SIG-M5 treated with dmso at 0.1 percent for 504 hours (cell line): ENCODE results near the gene KSR1.
"Not testable (repeated sequence)": the region's sequence is repeated elsewhere in the genome, so short reads cannot be mapped to it uniquely, and the experiment has no call there.

Experiments
- DNase-seq: peaks from one replicate; lab custom pipeline; 2025; ENCODE audit not compliant: unreplicated experiment; lab: John Stamatoyannopoulos, UW

The KSR1 gene

GRCh38 chr17:27425991-27426390, 30.3 kb upstream of the KSR1 start:
- no peak for DNase-seq

GRCh38 chr17:27426471-27426870, 29.8 kb upstream of the KSR1 start:
- not testable (repeated sequence) for DNase-seq

GRCh38 chr17:27427166-27427862, 28.9 kb upstream of the KSR1 start:
- DNase-seq = not testable (repeated sequence)

GRCh38 chr17:27428781-27429505, 27.3 kb upstream of the KSR1 start:
- no peak for DNase-seq

- no peak for DNase-seq
Measured at GRCh38 chr17:27429666-27430382, 26.4 kb upstream of the KSR1 start.

- no peak for DNase-seq
Measured at GRCh38 chr17:27430383-27430840, 25.8 kb upstream of the KSR1 start.

- no peak for DNase-seq
Measured at GRCh38 chr17:27430882-27431491, 25.3 kb upstream of the KSR1 start.

GRCh38 chr17:27433521-27433920, 22.7 kb upstream of the KSR1 start:
- DNase-seq = no peak

- DNase-seq = not testable (repeated sequence)
Measured at GRCh38 chr17:27435431-27436070, 20.7 kb upstream of the KSR1 start.

GRCh38 chr17:27438348-27438998, 17.8 kb upstream of the KSR1 start:
- no peak for DNase-seq

- no peak for DNase-seq
Measured at GRCh38 chr17:27439342-27439741, 16.9 kb upstream of the KSR1 start.

- no peak for DNase-seq
Measured at GRCh38 chr17:27442702-27443101, 13.5 kb upstream of the KSR1 start.

- no peak for DNase-seq
Measured at GRCh38 chr17:27443491-27443890, 12.8 kb upstream of the KSR1 start.

- no peak for DNase-seq
Measured at GRCh38 chr17:27445971-27446370, 10.3 kb upstream of the KSR1 start.

GRCh38 chr17:27446569-27447301, 9.5 kb upstream of the KSR1 start:
- no peak for DNase-seq

- DNase-seq = not testable (repeated sequence)
Measured at GRCh38 chr17:27448534-27448933, 7.7 kb upstream of the KSR1 start.

- DNase-seq = no peak
Measured at GRCh38 chr17:27449541-27449940, 6.7 kb upstream of the KSR1 start.

- no peak for DNase-seq
Measured at GRCh38 chr17:27449988-27450387, 6.3 kb upstream of the KSR1 start.

- DNase-seq = no peak
Measured at GRCh38 chr17:27450416-27450815, 5.8 kb upstream of the KSR1 start.

GRCh38 chr17:27451906-27452305, 4.3 kb upstream of the KSR1 start:
- DNase-seq = no peak
